Amygdala (tissue), 56 donors: ENCODE measurements around the gene BOK.

Experiments
- DNase-seq, 56 donors: peaks; one replicate each; lab custom pipeline; 2025; lab: John Stamatoyannopoulos, UW

Gene BOK

DNA sequence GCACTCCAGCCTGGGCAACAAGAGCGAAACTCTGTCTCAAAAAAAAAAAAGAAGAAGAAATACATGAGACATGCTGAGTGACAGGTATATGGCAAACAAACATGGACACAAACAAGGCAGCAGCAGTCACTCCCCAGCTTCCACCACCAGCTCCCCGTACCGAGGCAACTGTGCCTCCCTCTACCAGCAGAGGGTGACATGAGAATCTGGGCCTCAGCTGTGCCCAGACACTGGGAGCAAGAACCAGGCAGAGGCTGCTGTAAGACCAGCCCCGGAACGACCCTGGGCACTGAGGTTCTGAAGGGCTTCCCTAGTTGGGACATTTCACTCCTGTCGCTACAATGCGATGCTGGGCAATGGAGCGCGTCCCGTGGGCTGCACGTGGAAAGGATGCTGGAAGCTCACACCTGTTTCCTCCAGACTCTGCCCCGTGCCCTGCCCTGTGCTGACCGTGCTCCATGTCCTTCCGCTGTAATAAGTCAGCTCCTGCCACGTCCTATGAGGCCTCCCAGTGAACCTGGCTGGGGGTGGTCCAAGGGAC lies 37.1 kb downstream of the BOK start:
- DNase-seq: no peak

DNA sequence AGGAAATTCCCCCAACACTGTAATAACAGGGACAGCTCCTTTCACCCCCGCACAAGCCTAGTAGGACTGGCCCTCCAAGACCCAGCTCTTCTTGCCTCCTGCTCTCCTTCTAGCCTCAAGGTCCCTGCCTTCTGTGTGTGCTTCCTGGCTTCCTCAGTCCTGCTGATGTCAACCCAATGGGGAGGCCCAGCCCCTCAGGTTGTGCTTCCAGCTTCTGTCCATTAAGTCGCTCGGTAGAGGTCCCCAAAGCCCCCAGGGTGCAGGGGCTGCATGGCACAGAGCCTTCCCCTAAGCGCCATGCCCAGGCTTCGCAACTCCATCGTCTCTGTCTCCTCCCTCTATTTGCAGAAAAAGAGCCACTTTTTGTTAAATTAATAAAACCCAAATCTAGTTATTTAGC lies 39.0 kb downstream of the BOK start:
- no peak for DNase-seq

DNA sequence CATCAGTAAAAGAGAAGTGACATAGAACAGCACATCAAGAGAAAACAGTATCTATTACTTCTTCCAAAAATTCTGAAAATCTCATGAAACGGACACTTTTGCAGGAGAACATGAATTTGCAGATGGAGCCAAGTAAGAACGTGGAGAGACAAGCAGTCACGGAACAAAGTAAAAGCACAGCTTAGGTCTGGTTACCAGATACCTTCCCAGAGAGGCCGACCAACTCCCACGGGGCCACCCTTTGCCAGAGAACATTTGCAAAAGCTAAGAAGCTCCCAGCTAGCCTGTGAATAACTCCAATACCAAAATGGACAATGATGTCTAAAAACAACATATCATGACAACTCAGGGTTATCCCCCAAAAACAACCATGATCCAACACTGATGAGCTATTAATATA lies 39.5 kb downstream of the BOK start:
- no peak for DNase-seq

DNA sequence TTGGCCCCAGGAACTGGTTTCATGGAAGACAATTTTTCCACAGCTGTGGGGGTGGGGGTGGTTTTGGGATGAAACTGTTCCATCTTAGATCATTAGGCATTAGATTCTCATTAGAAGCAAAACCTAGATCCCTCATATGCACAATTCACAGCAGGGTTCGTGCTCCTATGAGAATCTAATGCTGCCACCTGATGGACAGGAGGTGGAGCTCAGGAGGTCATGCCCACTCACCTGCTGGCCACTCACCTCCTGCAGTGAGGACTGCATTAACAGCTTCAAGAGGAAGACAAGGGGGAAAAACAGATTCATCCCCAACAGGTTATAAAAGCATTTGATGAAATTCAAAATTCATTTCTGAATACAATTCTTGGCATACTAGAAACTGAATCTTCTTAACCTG lies 39.9 kb downstream of the BOK start:
- DNase-seq: no peak

- DNase-seq: no peak
Measured at GRCh38 chr2:241599615-241600014, 41.1 kb downstream of the BOK start.

DNA sequence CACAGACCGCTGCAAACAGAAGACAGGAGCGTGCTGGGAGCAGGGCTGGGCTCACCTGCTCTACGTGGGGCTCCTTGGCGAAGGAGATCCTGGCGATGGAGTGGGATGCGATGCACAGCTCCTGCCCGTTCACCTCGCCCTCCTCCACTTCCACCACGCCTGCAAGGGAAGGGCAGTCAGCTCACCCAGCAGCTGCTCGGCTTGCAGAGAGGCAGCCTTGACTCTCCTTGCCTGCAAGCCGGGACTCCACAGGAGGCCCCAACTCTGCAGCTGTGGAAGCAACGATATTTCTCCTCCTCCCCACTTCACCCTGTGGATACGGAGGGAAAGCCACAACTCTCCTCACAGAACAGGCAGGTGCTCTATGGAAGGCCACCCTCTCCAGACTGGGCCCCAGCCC lies 43.3 kb downstream of the BOK start:
- no peak for DNase-seq

DNA sequence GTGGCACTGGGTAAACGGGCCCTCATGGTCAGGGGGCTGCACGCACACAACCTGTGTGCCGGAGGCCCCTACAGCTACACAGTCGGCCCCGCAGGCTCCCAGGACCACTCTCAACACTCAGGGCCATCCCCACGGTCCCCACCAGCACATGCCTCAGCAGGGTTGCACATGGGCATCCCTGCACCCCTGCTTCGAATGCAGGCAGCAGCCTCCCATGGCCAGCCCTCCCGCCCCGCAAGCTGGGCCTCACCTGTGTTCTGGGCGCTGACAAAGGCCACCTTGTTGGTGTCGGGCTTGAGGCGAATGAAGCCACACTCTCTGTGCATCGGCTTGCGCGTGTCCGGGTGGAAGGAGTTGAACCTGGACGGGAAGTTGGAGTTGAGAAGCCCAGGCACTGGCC lies 44.2 kb downstream of the BOK start:
- DNase-seq: no peak

GRCh38 chr2:241603686-241604085 lies 45.1 kb downstream of the BOK start:
- DNase-seq: no peak

DNA sequence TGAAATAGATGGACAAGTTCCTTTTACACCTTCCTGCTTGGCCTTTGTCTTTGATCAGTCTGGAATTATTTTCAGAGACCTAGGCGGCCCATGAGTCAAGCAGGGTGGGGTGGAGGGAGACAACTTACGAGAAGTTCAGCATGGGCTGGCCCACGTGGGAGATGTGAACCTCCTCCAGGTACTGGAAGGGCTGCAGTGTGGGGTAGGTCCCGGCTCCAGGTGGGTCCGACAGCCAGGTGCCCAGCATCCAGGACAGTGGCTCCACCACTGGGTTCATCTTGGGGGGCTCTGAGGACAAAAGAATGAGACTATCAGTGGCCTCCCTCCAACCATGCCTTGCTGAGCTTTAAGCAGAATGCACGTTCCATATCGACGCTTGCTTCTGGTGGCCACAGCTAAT lies 47.6 kb downstream of the BOK start:
- DNase-seq: no peak

- no peak for DNase-seq
Measured at GRCh38 chr2:241607162-241607885, 48.8 kb downstream of the BOK start.

DNA sequence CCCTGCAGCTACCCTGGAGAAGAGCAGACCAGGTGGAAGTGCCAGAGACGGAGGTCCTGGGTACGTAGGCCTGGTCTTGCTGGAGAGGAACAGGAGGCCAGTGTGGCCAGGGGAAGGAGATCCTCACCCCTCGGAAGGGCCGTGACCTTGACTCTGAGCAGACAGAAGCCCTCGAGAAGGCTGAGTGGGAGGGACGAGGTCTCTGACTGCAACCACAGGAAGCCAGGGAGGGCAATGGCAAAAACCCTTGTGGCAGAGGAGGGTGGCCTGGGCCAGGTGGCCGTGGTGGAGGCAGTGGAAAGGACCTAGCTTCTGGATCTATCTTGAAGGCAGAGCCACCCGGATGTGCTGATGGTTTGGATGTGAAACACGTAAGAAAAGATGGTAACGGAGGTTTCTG lies 50.3 kb downstream of the BOK start:
- DNase-seq: no peak

GRCh38 chr2:241609859-241610793 lies 51.6 kb downstream of the BOK start:
- peak in 42 of 56 donors; percentile 13 to 87 (median 44) for DNase-seq

DNA sequence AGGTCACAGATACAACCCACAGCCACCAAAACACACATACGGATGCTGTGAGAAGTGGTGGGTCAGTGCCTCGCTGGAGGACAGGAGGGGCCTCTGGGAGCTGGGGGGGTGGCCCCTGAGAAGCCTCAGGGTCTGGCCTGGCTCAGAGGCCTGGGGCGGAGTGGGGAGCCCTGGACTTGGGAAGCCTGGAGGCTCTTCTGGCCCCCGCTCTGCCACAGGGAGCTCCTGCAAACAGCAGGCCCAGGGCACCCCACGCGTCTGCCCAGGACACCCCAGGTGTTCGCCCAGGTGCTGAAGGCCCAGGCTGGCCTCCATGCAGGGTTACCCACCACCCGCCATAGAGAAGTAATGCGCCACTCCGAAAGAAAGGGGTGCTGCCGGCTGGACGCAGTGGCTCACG lies 52.5 kb downstream of the BOK start:
- no peak for DNase-seq

- no peak for DNase-seq
Measured at GRCh38 chr2:241612156-241613016, 53.8 kb downstream of the BOK start.

GRCh38 chr2:241613017-241613780 lies 54.7 kb downstream of the BOK start:
- DNase-seq: no peak

DNA sequence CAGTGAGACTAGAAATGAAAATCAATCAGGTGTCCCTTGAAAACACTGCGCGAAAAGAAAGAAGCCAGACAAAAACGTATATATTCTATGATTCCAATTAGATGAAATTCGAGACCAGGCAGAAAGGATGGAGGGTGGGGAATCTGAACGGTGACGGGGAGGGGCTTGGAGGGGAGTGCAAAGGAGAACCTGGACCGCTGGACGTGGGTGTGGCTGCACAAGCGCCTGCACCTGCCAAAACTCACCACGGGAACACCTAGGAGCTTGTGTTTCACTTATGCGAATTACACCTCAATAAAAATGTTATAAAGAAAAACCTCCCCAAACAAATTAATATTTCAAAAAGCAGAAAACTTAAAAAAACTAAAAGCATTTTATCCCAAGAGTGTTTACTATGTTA lies 56.5 kb downstream of the BOK start:
- DNase-seq: no peak

- no peak for DNase-seq
Measured at GRCh38 chr2:241615522-241616052, 57.0 kb downstream of the BOK start.

GRCh38 chr2:241616168-241617125 lies 57.9 kb downstream of the BOK start:
- DNase-seq: peak in 1 of 56 donors; percentile 8
